Gastroesophageal sphincter (tissue), 3 donors: ENCODE results near the gene MRTFB.

Experiments used
- EP300 ChIP-seq: sonication (generic); formaldehyde crosslinking; IDR thresholded peaks from one replicate; pipeline ENCODE4 v1.6.1; 2017; ENCODE audit warnings: antibody characterized with exemption, mild to moderate bottlenecking
- POLR2A ChIP-seq, 2 donors: fragments of 450-650 bp; IDR thresholded peaks; one replicate each; pipeline ENCODE4 v1.6.1; 2017; ENCODE audit warnings: antibody characterized with exemption in 2 of 2, mild to moderate bottlenecking in 2 of 2, moderate library complexity in 1 of 2
- POLR2AphosphoS5 ChIP-seq: sonication (generic); formaldehyde crosslinking; IDR thresholded peaks from one replicate; pipeline ENCODE4 v1.6.1; 2017; ENCODE audit warnings: antibody characterized with exemption
- TF ChIP-seq, protein P1 (sequence below), 4 experiments: fragments of 200-600 bp in 2 of 4; fragments of 450-650 bp in 2 of 4; sonication (generic) in 1 of 4; IDR thresholded peaks; one replicate each; pipeline ENCODE4 v1.5.1; 2017 to 2019; ENCODE audit warnings: antibody characterized with exemption in 4 of 4, mild to moderate bottlenecking in 2 of 4, moderate library complexity in 2 of 4

DNA sequence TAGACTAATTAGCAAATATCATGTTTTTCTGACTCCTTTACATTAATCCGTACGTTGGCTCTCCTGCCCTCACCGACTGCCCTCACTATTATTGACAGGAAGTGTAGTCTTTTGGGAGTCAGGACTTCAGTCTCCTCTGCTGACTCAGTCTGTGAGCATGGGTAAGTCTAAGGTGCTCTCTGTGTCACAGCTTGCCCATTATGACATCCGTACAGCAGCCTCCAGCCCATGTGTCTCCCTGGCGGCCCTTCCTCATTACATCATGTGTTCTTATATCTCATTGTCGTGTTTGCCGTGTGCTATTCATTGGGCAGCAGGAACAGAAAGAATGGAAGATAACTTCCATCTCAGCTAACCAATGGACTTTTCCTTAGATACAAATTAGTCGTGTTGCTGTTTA lies 77.5 kb downstream of the MRTFB start:
- TF ChIP-seq, protein P1, sequence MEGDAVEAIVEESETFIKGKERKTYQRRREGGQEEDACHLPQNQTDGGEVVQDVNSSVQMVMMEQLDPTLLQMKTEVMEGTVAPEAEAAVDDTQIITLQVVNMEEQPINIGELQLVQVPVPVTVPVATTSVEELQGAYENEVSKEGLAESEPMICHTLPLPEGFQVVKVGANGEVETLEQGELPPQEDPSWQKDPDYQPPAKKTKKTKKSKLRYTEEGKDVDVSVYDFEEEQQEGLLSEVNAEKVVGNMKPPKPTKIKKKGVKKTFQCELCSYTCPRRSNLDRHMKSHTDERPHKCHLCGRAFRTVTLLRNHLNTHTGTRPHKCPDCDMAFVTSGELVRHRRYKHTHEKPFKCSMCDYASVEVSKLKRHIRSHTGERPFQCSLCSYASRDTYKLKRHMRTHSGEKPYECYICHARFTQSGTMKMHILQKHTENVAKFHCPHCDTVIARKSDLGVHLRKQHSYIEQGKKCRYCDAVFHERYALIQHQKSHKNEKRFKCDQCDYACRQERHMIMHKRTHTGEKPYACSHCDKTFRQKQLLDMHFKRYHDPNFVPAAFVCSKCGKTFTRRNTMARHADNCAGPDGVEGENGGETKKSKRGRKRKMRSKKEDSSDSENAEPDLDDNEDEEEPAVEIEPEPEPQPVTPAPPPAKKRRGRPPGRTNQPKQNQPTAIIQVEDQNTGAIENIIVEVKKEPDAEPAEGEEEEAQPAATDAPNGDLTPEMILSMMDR (IDR thresholded peaks at IDR 0.05): no peak
- no peak for TF ChIP-seq POLR2A (IDR thresholded peaks at IDR 0.05)
- no peak for TF ChIP-seq EP300
- no peak for TF ChIP-seq POLR2AphosphoS5
